ENCODE data around the gene CDKN2B.

The CDKN2B gene

GRCh38 chr9:22035591-22036011, 26.5 kb upstream of the CDKN2B start:
- no peak for FAIRE-seq
- no peak for DNase-seq (ENCODE audit: low spot score)

DNA sequence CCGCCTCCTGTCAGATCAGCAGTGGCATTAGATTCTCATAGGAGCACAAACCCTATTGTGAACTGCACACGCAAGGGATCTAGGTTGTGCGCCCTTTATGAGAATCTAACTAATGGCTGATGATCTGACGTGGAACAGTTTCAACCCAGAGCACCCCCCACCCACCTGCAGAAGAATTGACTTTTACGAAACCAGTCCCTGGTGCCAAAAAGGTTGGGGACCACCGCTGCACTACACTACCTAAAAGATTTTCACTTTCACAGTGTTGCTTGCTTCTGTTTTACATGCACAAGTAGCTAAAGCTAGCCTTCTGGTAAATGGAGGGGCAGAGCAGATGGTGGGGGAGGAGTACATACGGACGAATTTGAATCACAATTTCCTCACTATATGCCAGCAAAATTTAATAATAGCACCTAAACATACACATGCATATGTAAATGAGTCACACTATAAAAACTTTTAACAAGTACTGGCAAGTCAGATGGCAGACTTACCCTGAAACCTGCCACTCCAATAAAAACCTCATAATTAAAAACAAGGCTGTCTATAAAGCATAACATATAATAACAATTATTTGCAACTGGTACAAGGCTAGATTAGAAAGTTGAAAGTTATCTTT, 24.0 kb upstream of the CDKN2B start:
- FAIRE-seq, result no peak
- no peak for DNase-seq (ENCODE audit: low spot score)

GRCh38 chr9:22031655-22032411, 22.7 kb upstream of the CDKN2B start:
- DNase-seq (ENCODE audit: low spot score), result no peak
- FAIRE-seq, result no peak

DNA sequence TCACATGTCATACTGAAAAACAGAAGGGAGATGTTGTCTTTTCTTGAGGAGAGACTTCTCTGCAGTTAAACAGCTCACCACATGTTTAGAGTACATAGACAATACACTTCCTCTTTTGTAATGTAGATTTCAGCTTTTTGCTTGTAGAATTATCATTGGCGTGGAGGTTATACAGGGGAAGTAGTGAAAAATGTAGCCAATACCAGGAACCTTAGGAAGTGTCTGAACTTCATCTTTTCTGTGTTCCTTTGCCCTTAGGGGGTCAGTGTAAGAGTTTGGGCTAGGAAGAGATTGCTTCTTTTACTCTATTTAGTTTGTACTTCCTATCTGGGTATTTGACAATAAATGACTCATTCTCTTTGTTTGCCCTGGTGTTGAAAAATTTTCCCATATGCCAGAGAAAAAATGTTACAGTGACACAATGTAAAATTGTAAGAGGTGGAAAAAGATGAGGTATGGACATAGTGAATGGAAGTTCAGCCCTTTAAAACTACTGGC, 21.0 kb upstream of the CDKN2B start:
- FAIRE-seq (no peak), DNase-seq (ENCODE audit: low spot score) (no peak)

- DNase-seq (ENCODE audit: low spot score) (no peak), FAIRE-seq (no peak)
Measured at GRCh38 chr9:22029231-22029630, 20.1 kb upstream of the CDKN2B start.

GRCh38 chr9:22028394-22028793, 19.3 kb upstream of the CDKN2B start:
- DNase-seq (ENCODE audit: low spot score), result no peak
- FAIRE-seq, result no peak

DNA sequence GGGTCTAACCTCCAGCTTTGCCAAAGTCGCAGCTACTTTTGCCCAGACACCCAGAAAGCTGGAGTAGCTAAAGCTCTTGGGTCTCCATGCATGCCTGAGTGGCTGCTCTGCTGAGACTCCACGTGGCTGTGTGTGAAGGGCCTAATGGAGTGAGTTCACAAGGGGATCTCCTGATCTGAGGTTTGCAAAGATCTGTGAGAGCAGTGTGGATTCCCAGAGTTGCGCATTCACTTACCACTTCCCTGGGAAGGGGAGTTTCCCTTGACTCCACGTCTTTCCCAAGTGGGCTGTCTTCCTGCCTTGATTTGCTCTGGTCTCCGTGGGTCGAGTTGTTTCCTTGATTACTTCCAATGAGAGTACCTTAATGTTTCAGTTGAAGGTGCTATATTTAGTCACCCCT, 17.6 kb upstream of the CDKN2B start:
- no peak for DNase-seq (ENCODE audit: low spot score)
- no peak for FAIRE-seq

DNA sequence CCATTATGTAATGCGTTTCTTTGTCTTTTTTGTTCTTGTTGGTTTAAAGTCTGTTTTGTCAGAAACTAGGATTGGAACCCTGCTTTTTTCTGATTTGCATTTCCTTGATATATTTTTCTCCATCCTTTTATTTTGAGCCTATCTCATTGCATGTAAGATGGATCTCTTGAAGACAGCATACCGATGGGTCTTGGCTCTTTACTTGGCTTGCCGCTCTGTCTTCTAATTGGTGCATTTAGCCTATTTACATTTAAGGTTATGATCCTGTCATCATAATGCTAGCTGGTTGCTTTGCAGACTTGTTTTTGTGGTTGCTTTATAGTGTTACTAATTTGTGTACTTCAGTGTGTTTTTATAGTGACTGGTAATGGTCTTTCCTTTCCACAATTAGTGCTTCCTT, 13.3 kb upstream of the CDKN2B start:
- DNase-seq (ENCODE audit: low spot score) (no peak), FAIRE-seq (no peak)

DNA sequence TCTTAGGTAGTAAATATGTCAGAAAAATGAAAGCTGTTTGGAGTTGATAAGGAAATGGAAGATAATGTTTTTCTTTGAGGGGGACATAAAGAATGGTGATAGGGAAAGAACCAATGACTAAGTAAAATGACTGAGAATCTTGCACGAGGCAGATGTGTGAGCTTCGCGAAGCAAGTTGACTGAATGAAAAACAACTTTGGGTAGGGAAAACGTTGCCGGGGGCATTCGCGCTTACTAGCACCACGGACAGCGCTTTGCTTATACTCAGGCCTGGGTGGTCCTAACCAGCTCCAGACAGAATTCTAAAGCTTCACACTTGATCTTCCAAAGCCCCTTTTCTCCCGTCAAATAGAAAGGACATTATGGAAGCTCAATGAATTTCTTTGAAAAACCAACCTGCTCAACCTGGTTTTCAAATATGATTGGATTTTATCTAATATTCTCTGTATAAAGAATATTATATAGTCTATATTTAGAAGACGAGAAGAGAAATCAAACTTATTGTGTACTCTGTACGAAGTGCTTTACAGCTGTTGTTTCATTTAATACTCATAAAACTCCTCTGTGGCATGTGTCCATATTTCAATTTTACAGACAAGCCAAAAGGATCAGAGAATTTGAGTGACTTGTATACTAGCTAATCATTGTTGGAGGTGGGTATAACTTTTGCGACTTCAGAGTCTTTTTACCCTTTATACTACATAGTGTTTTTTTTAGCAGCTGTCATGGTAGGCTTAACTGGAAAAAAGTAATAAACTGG, 1.9 kb upstream of the CDKN2B start:
- FAIRE-seq (no peak), DNase-seq (ENCODE audit: low spot score) (peak; percentile 11)

DNA sequence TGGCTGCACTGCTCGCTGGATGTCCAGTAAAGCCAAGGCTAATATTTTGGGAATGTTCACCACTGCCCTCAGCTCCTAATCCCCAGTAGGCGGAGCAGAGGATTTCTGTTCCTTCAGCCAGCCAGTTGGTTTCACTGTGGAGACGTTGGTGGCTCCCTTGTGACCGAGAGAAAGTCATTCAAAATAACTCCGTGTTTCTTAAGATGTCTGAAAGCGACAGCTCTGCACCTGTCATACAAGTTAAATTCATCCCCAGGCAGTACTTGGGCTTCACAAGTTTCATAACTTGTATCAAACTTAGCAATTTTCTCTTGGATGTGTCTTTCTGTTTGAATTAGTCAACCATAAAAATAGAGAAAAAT, 382 bp upstream of the CDKN2B start:
- DNase-seq (ENCODE audit: low spot score) (no peak), FAIRE-seq (no peak)

DNA sequence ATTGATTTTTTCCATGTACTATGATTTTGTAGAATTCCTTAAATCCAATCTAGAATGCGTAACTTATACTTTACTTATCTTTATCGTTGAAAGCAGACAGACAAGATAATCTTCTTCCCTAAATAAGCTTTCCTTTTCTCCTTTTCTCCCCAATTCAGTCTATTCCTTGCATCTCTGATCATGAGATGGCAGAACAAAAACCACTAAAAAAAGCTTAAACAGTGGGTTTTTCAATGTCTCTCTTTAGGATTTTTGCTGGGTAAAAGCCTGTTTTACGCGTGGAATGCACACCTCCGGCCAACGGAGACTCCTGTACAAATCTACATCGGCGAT, 755 bp downstream of the CDKN2B start:
- no peak for FAIRE-seq
- DNase-seq (ENCODE audit: low spot score), result no peak

GRCh38 chr9:22005702-22006606, 3.2 kb downstream of the CDKN2B start:
- FAIRE-seq (no peak), DNase-seq (ENCODE audit: low spot score) (no peak)

GRCh38 chr9:22005021-22005701, 3.9 kb downstream of the CDKN2B start:
- no peak for DNase-seq (ENCODE audit: low spot score)
- FAIRE-seq, result no peak

DNA sequence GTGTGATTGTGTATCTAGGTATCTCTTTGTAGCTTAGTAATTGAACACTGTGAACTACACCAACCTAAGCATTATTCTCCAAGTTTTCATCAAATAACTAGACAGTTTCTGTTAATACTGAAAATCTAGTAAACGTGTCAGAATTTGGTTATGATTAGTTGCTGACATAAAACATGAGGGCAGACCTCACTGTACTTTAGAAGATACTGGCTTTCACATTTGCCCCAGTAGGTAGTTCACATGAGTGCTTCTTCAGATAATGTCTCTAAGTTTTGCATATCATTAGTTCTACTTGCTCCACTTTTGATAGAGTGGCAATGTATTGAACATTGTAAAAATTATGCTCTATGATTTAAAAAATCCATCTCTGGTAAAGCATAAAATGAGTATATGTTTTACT, 7.1 kb downstream of the CDKN2B start:
- no peak for DNase-seq (ENCODE audit: low spot score)
- no peak for FAIRE-seq

- DNase-seq (ENCODE audit: low spot score) (no peak), FAIRE-seq (no peak)
Measured at GRCh38 chr9:21998026-21998425, 11.1 kb downstream of the CDKN2B start.

- FAIRE-seq (no peak), DNase-seq (ENCODE audit: low spot score) (no peak)
Measured at GRCh38 chr9:21997480-21997879, 11.6 kb downstream of the CDKN2B start.

DNA sequence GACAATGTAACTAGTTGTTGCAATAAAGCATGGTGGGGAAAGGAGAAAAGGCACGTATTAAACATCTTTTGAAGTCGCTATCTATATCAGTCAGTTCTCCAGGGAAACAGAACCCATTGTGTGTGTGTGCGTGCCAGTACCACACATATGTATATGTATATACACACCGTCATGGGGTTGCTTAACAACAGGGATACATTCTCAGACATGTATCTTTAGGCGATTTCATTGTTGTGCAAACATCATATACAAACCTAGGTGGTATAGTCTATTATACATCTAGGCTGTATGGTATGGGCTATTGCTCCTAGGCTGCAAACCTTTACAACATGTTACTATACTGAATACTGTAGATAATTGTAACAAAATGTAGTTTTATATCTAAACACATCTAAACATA, 12.2 kb downstream of the CDKN2B start:
- no peak for FAIRE-seq
- no peak for DNase-seq (ENCODE audit: low spot score)

DNA sequence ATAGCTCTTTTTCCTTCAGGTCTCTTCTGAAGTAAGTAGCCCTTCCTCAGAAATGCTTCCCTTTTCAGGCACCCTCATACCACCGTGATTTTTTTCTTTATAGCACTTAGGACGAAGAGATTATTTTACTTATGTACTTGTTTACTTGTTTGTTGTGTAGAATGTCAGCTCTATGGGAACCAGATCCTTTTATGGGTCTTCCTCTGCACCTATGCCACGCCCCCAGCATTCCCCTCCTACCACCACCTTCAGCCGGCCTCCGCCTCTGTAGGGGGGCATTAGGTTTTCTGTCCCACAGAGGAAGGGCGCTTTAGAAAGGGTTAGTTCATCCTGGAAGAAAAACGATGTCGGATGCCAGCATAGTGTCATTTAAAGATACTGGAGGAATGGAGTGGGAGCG, 12.7 kb downstream of the CDKN2B start:
- FAIRE-seq (no peak), DNase-seq (ENCODE audit: low spot score) (no peak)

GRCh38 chr9:21995666-21996398, 13.3 kb downstream of the CDKN2B start:
- FAIRE-seq (no peak), DNase-seq (ENCODE audit: low spot score) (no peak)

DNA sequence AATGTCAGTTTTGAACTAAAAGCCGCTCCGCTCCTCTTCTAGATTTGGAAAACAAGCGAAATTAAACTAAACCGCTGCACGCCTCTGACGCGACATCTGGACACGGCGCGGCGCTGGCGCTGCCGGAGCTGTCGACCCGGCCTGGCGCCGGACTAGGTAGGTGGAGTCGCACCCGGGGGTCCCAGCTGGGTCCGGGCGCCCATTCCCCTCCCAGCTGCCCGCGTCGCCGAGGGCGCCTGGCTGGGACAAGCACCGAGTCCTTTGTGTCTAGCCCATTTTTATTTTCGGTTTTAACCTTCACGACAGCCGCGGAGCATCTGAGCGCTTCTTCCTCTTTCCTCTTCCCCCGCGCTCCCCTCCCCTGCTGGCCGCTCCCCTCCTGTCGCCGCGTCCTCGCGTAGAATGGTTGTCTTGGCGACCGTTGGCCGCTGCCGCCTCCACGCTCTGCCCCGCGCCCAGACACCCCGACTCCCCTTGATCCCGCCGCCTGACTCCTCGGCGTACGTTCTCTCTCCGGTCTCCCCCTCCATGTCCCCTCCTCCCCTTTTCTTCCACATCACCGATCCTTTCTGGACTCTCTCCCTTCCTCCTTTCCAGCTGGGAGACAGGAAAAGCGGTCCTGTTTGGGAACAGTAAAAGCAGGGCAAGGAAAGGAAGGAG, 14.0 kb downstream of the CDKN2B start:
- no peak for DNase-seq (ENCODE audit: low spot score)
- FAIRE-seq, result no peak
